NCI-H1694 (cell line): Measurements from ENCODE around the gene HBE1.

Experiments used
- DNase-seq: peaks from one replicate; lab custom pipeline; 2025; lab: John Stamatoyannopoulos, UW

The HBE1 gene

DNA sequence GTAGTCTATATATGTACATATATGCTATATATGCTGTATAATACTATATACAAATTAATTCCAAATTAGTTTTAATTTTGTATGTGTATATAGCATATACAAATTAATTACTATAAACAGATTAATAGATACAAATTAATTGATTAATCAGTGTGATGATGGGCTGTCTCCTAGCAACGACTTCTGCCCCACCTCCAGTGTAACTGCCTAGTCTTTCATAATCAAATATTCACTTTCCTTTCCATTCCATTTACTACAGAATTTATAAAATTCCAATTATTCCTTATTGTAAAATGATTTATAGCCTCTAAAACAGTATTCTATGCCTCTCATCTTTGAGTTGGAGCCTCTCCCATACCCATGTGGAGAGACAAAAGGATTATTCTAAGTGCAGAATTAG lies 36.4 kb downstream of the HBE1 start:
- DNase-seq, result no peak

DNA sequence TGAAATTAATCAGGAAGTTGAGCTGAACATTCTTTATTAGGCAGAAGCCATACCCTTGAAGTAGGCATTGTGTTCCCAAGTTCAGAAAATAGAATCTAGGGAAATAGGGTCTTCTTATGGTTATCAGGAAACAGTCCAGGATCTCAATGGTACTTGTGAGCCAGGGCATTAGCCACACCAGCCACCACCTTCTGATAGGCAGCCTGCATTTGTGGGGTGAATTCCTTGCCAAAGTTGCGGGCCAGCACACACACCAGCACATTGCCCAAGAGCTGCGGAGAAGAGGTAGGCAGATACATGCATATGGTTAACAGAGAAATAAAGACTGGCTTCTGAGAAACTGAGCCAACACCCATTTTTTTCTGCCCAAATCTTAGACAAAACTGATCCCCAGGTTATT lies 36.9 kb downstream of the HBE1 start:
- DNase-seq, result no peak

DNA sequence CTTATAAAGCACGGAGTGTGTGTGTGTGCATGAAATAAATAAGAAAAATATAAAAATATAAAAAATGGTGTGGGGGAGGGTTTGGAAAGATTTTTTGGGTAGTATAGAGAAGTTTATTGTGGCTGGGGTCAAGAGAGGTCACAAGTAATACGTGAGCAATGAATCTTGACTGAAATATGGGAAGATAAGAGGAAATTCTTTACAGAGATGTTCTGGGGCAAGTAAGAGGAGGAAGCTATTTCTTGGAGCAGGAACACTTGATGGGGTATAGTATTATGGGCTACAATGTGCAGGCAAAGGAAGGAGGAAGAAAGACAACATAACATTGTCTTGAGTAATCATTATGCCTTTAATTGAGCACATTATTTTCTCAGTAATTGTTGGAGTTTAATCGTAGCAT lies 37.6 kb downstream of the HBE1 start:
- DNase-seq, result no peak

DNA sequence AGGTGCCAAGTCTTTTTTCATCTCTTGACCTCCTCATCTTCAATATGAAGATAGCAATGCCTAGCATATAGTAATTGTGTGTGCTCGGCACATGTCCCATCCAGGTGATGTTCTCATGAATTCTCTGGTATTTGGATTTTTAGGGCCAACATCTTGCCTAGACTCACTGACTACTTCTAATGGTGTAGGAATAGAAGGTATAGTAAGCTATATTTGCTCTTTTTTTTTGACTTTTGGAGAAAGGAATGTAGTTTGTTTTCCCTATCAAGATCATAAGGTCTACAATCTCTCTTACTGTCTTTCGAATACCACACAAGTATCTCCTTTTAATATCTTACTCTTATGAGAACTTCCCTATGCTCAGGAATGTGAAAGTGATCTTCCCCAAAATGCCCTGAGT lies 38.6 kb downstream of the HBE1 start:
- no peak for DNase-seq

DNA sequence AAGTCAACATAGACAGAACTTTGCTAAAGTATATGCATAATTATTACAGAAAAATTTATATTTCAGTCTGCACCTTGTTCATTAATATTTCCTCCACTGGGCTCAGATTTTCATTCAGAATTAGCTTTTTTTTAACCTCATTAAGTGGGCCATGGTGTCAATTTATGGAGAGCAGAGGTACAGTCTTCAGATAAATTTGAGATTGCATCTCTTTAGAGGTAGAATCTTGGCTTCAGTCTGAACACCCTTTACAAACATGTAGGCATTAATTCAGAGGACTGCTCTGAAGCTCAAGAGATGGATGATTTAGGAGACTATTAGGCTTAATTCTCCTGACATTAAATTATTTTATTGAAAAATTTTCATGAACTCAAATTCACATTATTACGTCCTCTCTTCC lies 39.5 kb downstream of the HBE1 start:
- DNase-seq, result no peak

GRCh38 chr11:5229796-5230195 lies 39.9 kb downstream of the HBE1 start:
- no peak for DNase-seq

- DNase-seq, result no peak
Measured at GRCh38 chr11:5229356-5229755, 40.4 kb downstream of the HBE1 start.

DNA sequence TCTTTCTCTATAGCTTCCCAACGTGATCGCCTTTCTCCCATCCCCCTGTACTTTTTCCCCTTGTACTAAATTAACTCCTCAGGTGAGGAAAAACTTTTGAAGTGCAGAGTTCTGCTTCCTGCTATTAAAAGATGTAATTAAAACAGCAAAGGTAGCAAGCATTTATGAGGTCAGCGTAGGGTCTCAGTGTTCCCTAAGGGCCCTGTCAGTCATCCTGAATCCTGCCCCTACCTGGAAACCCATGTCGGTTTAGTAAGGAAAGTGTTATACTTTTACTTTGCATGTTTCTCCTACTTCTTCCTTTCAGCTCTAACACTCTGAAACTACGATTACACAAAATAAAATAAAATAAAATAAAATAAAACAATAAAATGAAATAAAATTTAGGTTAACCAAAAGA lies 41.6 kb downstream of the HBE1 start:
- DNase-seq, result no peak

GRCh38 chr11:5227681-5228080 lies 42.1 kb downstream of the HBE1 start:
- no peak for DNase-seq

DNA sequence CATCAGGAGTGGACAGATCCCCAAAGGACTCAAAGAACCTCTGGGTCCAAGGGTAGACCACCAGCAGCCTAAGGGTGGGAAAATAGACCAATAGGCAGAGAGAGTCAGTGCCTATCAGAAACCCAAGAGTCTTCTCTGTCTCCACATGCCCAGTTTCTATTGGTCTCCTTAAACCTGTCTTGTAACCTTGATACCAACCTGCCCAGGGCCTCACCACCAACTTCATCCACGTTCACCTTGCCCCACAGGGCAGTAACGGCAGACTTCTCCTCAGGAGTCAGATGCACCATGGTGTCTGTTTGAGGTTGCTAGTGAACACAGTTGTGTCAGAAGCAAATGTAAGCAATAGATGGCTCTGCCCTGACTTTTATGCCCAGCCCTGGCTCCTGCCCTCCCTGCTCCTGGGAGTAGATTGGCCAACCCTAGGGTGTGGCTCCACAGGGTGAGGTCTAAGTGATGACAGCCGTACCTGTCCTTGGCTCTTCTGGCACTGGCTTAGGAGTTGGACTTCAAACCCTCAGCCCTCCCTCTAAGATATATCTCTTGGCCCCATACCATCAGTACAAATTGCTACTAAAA lies 42.9 kb downstream of the HBE1 start, which contains the start of gene HBB:
Gene HBB (minus strand): TSS at position 340 of the 579 bp plus-strand sequence. CDS start 50 bp downstream, at position 290.
- no peak for DNase-seq

DNA sequence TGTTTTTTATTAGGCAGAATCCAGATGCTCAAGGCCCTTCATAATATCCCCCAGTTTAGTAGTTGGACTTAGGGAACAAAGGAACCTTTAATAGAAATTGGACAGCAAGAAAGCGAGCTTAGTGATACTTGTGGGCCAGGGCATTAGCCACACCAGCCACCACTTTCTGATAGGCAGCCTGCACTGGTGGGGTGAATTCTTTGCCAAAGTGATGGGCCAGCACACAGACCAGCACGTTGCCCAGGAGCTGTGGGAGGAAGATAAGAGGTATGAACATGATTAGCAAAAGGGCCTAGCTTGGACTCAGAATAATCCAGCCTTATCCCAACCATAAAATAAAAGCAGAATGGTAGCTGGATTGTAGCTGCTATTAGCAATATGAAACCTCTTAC lies 44.3 kb downstream of the HBE1 start:
- no peak for DNase-seq

- no peak for DNase-seq
Measured at GRCh38 chr11:5224538-5225479, 44.9 kb downstream of the HBE1 start.

DNA sequence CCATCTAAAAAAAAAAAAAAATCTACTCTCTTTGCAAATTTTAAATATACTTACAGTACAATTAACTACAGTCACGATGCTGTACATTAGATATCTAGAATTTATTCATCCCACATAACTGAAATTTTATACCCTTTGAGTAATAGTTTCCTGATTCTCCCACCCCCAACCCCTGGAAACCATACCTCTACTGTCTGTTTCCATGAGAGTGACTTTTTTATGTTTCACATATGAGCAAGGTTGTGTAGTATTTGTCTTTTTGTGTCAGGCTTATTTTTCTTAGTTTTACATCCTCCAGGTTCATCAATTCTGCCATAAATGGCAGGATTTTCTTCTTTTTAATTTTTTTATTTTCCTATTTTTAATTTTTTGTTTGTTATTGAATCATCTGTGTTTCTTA lies 46.1 kb downstream of the HBE1 start:
- DNase-seq, result no peak

DNA sequence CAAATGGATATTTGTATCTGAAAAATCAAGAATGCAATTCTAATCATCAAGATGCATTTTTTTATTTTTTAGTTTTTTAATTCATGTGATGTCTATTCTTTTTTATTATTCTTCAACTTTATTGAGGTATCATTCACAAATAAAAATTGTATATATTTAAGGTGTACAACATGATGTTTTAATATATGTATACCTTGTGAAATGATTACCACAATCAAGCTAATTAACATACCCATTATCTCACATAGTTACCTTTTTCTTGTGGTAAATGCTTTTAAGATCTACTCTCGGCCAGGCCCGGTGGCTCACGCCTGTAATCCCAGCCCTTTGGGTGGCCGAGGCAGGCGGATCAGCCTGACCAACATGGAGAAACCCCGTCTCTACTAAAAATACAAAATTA lies 46.6 kb downstream of the HBE1 start:
- no peak for DNase-seq
